Panc1 (cell line): ENCODE results near the gene PERCC1. TPM values are rescaled to one million over a fixed set of nuclear protein-coding genes. Genes with fewer than 3 reads are reported as not detected.
A peak's percentile ranks its signal among the peaks of the same experiment; 100 is the strongest.

ENCODE experiments used
- ATAC-seq: fragments of 200-7000 bp; cut with Tn5 transposase; 2 replicates; pipeline ENCODE4 v1.9.1; 2020; ENCODE audit warnings: mild to moderate bottlenecking, moderate library complexity
- BruUV-seq: library from RNA; stranded (reverse); fragments of 400-500 nt; replicated peaks from 2 replicates; lab custom pipeline; 2021; lab: Mats Ljungman, UMichigan
- CTCF ChIA-PET: fragments of 300-600 bp; sonication (Branson Sonifier 250); formaldehyde crosslinking; loops from one replicate; lab custom pipeline; 2022; ENCODE audit warnings: antibody characterized with exemption; lab: Charles Lee
- POLR2A ChIA-PET: fragments of 300-600 bp; sonication (Branson Sonifier 250); formaldehyde crosslinking; loops from one replicate; lab custom pipeline; 2022; ENCODE audit warnings: antibody characterized with exemption; lab: Charles Lee
- DNase-seq: peaks from one replicate; pipeline ENCODE4 v3.0.0-alpha.2; 2010; ENCODE audit warnings: low read depth, low spot score
- H3K27ac ChIP-seq: 2 replicates; pipeline ENCODE4 v1.5.1; 2011; ENCODE audit warnings: mild to moderate bottlenecking, low read length, inconsistent platforms
- H3K27me3 ChIP-seq: fragments of 200-500 bp; sonication (Bioruptor generic); 2 replicates; pipeline ENCODE4 v1.6.0; 2014; ENCODE audit warnings: low read length, inconsistent platforms; ENCODE audit not compliant: control insufficient read depth, insufficient read depth
- H3K36me3 ChIP-seq: fragments of 200-500 bp; sonication (Bioruptor generic); 2 replicates; pipeline ENCODE4 v1.5.1; 2014; ENCODE audit warnings: inconsistent platforms, mild to moderate bottlenecking, low read length, moderate library complexity; ENCODE audit not compliant: control insufficient read depth, insufficient read depth
- H3K4me1 ChIP-seq: 2 replicates; pipeline ENCODE4 v1.5.1; 2011; ENCODE audit warnings: inconsistent platforms, mild to moderate bottlenecking, low read length, moderate library complexity; ENCODE audit not compliant: control insufficient read depth, insufficient read depth
- H3K4me3 ChIP-seq, 2 experiments: 2 replicates each; pipeline ENCODE4 v1.5.1; 2011 to 2012; ENCODE audit warnings: low read depth in 2 of 2, low read length in 2 of 2, mild to moderate bottlenecking in 2 of 2, inconsistent platforms in 1 of 2, moderate library complexity in 1 of 2
- H3K9me3 ChIP-seq: fragments of 200-500 bp; sonication (Bioruptor generic); 2 replicates; pipeline ENCODE4 v1.5.1; 2014; ENCODE audit warnings: low read depth, mild to moderate bottlenecking, inconsistent platforms, low read length, moderate library complexity; ENCODE audit not compliant: control insufficient read depth, insufficient read depth
- POLR2AphosphoS5 ChIP-seq: IDR thresholded peaks from 2 replicates; pipeline ENCODE4 v1.6.1; 2012; ENCODE audit warnings: mild to moderate bottlenecking, low read depth, low read length, moderate library complexity
- REST ChIP-seq, 2 experiments: IDR thresholded peaks; 2 replicates each; pipeline ENCODE4 v1.6.1; 2011 to 2012; ENCODE audit warnings: low read depth in 2 of 2, control low read depth in 1 of 2, low read length in 1 of 2, mild to moderate bottlenecking in 1 of 2, moderate library complexity in 1 of 2; ENCODE audit not compliant: insufficient read depth in 1 of 2
- SIN3A ChIP-seq: IDR thresholded peaks from 2 replicates; pipeline ENCODE4 v1.6.1; 2012; ENCODE audit warnings: low read depth, mild to moderate bottlenecking, low read length, moderate library complexity, borderline replicate concordance; ENCODE audit not compliant: insufficient read depth
- TCF7L2 ChIP-seq: IDR thresholded peaks from 2 replicates; pipeline ENCODE4 v1.6.1; 2011; ENCODE audit warnings: mild to moderate bottlenecking, low read depth, low read length, inconsistent platforms
- in situ Hi-C: cut with HindIII; loops from 2 replicates; pipeline ENCODE4 v1.10.0; 2016; ENCODE audit warnings: low sequenced_read_pairs, low pct_unique_long_range_greater_than_20kb
- intact Hi-C: fragments of 100-400 bp; cut with micrococcal nuclease; formaldehyde crosslinking; loops from one replicate; pipeline ENCODE4 v1.10.0; 2022; ENCODE audit not compliant: unreplicated experiment
- total RNA-seq: library from RNA; stranded (reverse); gene quantifications from one replicate; pipeline ENCODE4 v1.2.1, GENCODE V29; 2021; ENCODE audit not compliant: unreplicated experiment
- TF ChIP-seq, protein P1 (sequence below): fragments of 450-650 bp; IDR thresholded peaks from 2 replicates; pipeline ENCODE4 v1.5.1; 2017; ENCODE audit warnings: mild to moderate bottlenecking

Gene PERCC1
- total RNA-seq, 1 experiment from 2014 or later: not detected

- ChIA-PET CTCF (no interaction called here), POLR2A (no interaction called here)
- DNase-seq: no peak
- TF ChIP-seq SIN3A: no peak
- TF ChIP-seq POLR2AphosphoS5: no peak
- TF ChIP-seq TCF7L2: no peak
- TF ChIP-seq, protein P1, sequence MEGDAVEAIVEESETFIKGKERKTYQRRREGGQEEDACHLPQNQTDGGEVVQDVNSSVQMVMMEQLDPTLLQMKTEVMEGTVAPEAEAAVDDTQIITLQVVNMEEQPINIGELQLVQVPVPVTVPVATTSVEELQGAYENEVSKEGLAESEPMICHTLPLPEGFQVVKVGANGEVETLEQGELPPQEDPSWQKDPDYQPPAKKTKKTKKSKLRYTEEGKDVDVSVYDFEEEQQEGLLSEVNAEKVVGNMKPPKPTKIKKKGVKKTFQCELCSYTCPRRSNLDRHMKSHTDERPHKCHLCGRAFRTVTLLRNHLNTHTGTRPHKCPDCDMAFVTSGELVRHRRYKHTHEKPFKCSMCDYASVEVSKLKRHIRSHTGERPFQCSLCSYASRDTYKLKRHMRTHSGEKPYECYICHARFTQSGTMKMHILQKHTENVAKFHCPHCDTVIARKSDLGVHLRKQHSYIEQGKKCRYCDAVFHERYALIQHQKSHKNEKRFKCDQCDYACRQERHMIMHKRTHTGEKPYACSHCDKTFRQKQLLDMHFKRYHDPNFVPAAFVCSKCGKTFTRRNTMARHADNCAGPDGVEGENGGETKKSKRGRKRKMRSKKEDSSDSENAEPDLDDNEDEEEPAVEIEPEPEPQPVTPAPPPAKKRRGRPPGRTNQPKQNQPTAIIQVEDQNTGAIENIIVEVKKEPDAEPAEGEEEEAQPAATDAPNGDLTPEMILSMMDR: no peak
- TF ChIP-seq REST (IDR thresholded peaks at IDR 0.05; ENCODE audit: insufficient read depth in 1 of 2, low read depth in 2 of 2, low read length in 1 of 2): no peak
- Histone ChIP-seq H3K27ac (no peak overlapping the region), H3K27me3 (no peaks in the 10 kb centered on the region), H3K4me3 (no peak overlapping the region), H3K4me1 (no peaks in the 10 kb centered on the region), H3K9me3 (no peaks in the 10 kb centered on the region), H3K36me3 (no peaks in the 10 kb centered on the region)
- in situ Hi-C loops (no loop called here), intact Hi-C loops (no loop called here)
- no TSS peak for BruUV-seq
- no peak for ATAC-seq
Observed at GRCh38 chr16:1444730-1445517, 14.0 kb downstream of the PERCC1 start.

GRCh38 chr16:1445518-1446203 lies 14.8 kb downstream of the PERCC1 start:
- intact Hi-C loops (no loop called here), in situ Hi-C loops (no loop called here)
- ATAC-seq (no peak), DNase-seq (no peak)
- no peaks in the 10 kb centered on the region for H3K27me3 ChIP-seq
- no peaks in the 10 kb centered on the region for H3K36me3 ChIP-seq
- TF ChIP-seq TCF7L2 (no peak), POLR2AphosphoS5 (no peak), REST (IDR thresholded peaks at IDR 0.05; ENCODE audit: insufficient read depth in 1 of 2, low read depth in 2 of 2, low read length in 1 of 2) (no peak), SIN3A (no peak)
- TF ChIP-seq, protein P1: no peak
- H3K27ac ChIP-seq: no peak overlapping the region
- H3K4me1 ChIP-seq: no peaks in the 10 kb centered on the region
- ChIA-PET POLR2A (no interaction called here), CTCF (no interaction called here)
- TSS peak; percentile 82 for BruUV-seq
- no peaks in the 10 kb centered on the region for H3K9me3 ChIP-seq
- no peak overlapping the region for H3K4me3 ChIP-seq
